ENCODE results near the gene GRM6.

Gene GRM6

DNA sequence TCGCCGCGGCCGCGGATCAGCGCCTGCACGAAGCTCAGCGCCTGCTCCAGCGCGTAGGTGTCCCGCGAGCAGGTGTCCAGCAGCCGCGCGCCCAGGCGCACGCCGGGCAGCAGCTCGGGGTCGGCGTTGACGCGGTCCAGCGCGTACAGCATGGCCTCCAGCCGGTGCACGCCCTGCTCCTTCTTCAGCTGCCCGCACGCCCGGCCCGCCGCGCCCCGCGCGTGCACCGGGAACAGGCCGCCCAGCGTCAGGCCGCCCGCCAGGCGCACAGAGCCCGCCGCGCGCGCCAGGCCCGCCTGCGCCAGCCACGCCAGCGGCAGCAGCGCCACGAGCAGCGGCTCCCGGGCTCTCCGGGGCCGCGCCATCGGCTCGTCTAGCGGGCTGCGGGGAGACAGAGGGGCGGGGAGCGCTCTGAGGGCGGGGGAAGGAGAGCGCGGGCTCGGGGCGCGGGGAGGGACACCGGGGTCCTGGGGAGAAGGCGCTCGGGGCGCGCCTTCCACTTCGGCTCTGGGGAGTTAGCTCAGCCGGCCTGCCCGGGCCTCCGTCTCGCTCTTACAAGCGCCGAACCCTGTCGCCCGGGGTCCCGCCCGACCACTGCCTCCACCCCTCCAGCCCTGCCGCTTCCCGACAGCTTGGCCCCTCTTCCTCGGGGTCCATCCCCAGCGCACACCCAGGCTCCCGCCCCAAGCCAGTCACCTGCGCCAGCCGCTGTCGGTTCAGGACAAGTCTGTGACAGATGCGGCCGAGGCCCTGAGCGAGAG lies at the start of gene GRM6:
GRM6 (minus strand) TSS at position 741 of the 761 bp plus-strand sequence; CDS start at position 365, 376 bp downstream.
- no peak for DNase-seq (ENCODE audit: extremely low read depth in 1 of 2, low read depth in 1 of 2)

DNA sequence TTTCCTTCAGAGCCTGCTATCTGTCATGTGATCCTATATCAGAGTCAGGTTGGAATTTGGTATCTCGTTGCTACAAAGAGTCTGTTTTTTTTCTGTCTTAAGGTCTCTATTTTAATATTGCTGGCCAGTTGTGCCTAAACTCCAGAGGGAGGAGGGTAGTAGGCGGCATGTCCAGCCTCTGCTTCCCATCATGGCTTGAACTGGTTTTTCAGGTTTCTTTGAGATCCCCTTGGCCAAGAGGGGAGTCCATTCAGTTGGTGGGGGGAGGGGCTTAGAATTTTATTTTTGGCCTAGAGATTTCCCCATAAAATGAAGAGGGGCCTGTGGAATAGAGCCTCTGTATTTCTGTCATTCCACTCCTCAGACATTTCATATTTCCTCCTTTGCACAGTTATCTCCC lies 49.6 kb upstream of the GRM6 start:
- DNase-seq (ENCODE audit: extremely low read depth in 1 of 2, low read depth in 1 of 2), result no peak

DNA sequence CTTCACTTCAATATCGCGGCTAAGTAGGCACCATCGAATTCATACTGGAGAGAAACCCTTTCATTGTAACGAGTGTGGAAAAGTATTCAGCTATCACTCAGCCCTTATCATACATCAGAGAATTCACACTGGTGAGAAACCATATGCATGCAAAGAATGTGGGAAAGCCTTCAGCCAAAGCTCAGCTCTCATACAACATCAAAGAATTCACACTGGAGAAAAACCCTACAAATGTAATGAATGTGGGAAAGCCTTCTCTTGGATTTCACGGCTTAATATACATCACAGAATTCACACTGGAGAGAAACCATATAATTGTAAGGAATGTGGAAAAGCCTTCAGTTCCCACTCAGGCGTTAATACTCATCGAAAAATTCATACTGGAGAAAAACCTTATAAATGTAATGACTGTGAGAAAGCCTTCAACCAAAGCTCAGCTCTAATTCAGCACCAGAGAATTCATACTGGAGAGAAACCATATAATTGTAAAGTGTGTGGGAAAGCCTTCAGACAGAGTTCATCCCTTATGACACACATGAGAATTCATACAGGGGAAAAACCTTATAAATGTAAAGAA lies 38.0 kb upstream of the GRM6 start:
- no peak for DNase-seq (ENCODE audit: extremely low read depth in 1 of 2, low read depth in 1 of 2)

DNA sequence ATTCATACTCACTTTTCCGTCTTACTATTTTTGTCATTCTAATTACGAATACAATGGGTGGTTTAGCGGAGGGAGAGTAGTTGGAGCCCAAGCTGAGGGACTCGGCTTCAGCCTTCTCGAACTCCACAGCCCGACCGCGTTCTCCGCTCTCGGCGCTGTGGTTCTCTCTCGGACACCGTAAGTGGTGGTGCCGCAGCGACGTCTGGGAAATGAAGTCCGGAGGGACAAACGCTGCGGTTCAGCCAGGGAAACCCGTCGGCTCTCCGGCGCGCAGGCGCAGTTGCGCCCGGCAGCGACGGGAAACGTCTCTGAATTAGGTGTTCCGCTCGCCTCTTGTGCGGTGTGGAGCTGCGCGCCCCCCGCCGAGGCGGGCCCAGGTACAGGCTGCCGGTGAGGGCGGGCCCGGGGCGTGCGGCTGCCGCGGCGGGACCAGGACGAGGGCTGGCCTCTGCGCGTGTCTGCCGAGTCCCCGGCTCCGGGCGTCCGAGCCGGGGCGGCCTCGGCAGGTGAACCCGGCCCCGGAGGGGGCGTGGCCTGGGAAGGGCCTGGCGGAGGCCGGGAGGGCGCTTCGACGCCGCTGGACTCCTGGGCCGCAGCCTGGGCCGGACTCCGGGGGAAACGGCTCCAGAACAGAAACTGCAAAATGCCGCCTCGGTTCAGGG lies 28.5 kb upstream of the GRM6 start, which contains the start of gene ZNF879:
ZNF879 (plus strand) TSS at position 277 of the 662 bp plus-strand sequence. CDS start 1,201 bp downstream, outside the sequence.
- peak; percentile 84 to 90 for DNase-seq (ENCODE audit: extremely low read depth in 1 of 2, low read depth in 1 of 2)

DNA sequence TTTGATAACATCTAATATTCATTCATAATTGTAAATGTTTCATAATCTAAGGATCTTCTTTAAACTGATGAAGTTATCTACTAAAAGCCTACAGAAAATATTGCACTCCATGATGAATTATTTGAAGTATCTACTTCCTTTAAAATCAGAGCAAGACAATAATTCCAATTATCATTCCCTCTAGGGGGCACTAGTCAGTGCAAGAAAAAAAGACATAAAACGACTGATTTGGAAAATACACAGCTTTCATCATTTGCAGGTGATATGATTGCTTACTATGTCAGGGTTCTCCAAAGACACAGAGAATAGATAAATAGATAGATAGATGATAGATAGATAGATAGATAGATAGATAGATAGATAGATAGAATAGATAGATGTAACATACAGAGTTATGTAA lies 13.5 kb upstream of the GRM6 start:
- no peak for DNase-seq (ENCODE audit: extremely low read depth in 1 of 2, low read depth in 1 of 2)

DNA sequence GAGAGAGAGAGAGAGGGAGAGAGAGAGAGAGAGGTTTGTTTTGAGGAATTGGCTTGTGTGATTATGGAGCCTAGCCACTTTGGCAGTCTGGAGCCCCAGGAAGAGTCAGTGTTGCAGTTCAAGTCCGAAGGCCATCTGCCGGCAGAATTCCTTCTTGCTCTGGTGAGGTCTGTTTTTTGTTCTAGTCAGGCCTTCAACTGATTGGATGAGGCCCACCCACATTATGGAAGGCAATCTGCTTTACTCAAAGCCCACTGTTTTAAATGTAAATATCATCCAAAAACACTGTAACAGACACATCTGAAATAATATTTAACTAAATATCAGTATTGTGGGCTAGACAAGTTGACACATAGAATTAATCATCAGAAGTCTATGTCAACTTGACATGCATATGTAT lies 11.4 kb upstream of the GRM6 start:
- no peak for DNase-seq (ENCODE audit: extremely low read depth in 1 of 2, low read depth in 1 of 2)

DNA sequence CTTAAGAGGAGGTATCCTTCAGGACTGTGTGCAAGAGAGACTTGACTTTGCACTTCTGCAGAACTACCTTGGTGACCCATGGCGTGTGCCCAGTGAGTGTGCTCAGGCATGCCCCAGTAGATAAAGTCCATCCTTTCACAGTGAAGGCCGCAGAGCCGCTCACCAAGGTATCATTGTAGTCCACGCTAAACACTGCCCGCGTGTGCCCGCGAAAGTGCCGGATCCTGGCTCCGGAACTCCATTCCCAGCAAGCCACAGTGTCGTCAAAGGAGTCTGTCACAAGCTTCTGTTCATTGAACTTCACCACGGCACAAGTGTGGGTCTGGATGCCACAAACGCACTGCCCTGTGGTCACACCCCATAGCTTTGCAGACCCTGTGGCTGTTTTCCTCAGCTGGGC lies 3.3 kb upstream of the GRM6 start:
- no peak for DNase-seq (ENCODE audit: extremely low read depth in 1 of 2, low read depth in 1 of 2)

DNA sequence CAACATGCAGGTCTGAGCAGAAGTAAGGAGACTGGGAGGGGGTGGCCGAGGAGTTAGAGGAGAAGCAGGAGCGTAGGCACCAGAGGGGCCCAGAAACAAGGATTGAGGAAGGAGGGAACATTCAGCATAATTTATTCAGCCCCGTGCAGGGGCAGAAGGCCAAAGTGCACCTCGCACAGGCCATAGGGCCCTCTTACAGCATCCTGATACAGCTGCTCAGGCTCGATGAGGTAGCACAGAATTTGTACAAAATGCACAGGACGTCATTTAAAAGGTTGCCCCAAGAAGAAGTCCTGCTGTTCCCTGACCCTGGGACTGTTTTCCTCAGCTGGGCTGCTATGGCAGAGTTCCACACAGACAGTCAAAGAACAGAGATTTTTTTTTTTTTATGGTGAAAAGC lies 2.1 kb upstream of the GRM6 start:
- DNase-seq (ENCODE audit: extremely low read depth in 1 of 2, low read depth in 1 of 2), result no peak

DNA sequence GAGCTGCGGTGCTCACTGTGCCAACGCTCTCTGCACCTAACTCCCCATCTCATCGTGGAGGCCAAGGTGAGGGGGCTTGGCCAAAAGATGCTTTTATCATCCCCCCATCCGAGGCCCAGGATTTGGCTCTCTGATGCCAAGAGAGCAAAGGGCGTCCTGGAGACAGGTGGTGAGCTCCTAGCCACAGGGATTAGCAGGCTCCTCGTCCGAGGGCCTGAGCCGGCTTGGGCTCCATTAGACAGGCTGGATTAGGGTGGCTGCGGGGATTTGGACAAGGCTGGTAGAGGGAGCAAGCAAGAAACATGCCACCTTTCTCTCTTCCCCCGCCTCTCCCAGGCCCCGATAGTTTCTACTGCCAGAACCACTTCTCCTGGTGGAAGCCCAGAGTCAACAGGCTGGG lies 1.0 kb upstream of the GRM6 start:
- no peak for DNase-seq (ENCODE audit: extremely low read depth in 1 of 2, low read depth in 1 of 2)

DNA sequence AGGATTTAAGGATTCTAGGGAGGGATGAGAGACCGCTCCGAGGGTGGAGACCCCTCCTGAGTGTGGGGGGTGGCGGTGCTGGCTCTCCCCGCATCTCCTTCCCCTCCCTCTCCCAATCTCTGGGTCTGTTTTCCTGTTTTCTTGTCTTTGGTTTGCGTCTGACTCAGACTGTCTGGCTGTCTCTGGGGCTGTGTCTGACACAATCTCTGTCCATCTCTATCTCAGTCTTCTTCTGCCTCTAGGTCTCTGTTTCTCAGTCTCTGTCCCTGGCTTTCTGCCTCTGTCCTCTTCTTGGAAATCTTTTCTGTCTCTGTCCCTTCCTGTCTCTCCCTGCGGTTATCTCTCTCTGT lies 196 bp upstream of the GRM6 start:
- no peak for DNase-seq (ENCODE audit: extremely low read depth in 1 of 2, low read depth in 1 of 2)

DNA sequence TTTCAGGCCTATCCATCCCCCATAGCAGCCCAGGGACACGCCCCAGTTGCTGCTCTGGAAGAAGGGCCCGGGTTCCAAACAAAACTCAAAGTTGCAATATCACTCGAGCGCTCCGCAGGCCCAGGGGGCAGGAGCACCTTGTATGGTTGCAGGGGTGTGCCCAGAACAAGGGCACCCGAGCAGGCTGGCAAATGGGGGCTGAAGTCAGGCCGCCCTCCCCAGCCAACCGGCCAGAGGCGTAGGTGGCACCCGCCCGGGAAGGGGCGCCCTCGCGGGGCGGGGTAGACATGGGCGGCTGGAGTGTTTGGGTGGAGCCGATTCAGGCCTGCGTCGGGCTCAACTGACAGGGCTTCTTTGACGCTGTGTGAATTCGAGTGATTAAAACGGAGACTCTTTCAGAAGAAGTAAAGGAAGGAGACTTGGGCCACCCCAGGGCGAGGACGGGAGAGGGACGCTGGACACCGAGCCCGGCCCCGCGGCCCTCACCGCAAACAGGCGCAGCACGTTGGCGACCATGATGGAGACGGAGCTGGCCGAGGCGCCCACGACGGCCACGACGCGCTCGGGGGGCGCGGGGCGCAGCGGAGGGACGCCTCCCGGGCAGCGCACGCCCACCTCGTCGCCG lies 1.1 kb downstream of the GRM6 start:
- no peak for DNase-seq (ENCODE audit: extremely low read depth in 1 of 2, low read depth in 1 of 2)

DNA sequence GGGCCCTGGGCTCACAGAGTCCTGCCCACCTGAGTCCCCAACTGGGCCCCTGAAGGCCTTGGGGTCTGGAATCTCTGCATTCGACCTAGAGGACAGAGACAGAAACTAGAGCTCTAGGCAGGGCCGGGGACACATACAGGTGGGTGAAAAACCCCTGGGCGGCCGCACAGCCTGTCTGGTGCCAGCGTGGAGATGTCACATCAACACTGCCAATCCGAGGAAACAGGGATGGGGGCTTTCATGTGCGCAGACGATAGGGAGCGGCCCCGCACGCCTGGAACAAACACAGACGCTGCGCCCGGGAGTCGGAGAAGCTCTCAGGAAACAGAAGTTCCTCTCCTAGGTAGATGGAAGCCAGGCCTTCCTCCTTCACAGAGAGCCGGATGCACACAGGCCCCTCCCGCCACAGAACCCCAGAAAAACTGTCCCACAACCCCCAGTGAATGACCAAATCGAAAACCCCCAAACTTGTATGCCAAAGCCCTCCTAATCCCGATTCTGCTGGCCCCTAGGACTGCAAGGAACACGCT lies 1.8 kb downstream of the GRM6 start:
- DNase-seq (ENCODE audit: extremely low read depth in 1 of 2, low read depth in 1 of 2), result no peak

DNA sequence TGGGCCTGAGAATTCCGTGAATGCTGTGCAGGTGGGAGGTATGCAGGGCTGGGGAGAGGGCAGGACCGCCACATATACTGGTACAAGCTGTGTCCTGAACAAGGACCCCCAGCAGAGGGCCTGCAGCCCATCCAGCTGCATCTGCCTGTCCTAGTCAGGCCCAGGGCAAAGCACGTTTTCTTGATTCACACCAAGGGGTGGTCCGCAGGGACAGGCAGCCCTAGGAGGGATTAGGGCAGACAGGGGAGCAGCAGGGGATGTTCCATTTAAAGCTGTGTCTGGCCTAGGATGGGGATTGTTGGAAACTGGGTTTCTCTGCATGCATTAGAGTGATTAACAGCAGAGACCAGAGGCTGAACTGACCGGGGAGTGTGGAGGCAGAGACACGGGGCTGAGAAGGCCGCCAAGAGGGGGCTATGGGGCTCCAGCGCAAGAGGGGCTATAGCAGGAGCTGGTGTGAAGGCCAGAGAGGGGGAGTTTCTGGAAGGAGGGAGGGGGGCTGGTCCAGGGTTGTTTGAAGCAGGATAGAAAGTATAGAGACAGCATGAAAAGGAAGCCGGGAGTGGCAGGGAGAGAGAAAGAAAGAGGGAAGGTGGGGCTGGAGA lies 2.7 kb downstream of the GRM6 start:
- no peak for DNase-seq (ENCODE audit: extremely low read depth in 1 of 2, low read depth in 1 of 2)

DNA sequence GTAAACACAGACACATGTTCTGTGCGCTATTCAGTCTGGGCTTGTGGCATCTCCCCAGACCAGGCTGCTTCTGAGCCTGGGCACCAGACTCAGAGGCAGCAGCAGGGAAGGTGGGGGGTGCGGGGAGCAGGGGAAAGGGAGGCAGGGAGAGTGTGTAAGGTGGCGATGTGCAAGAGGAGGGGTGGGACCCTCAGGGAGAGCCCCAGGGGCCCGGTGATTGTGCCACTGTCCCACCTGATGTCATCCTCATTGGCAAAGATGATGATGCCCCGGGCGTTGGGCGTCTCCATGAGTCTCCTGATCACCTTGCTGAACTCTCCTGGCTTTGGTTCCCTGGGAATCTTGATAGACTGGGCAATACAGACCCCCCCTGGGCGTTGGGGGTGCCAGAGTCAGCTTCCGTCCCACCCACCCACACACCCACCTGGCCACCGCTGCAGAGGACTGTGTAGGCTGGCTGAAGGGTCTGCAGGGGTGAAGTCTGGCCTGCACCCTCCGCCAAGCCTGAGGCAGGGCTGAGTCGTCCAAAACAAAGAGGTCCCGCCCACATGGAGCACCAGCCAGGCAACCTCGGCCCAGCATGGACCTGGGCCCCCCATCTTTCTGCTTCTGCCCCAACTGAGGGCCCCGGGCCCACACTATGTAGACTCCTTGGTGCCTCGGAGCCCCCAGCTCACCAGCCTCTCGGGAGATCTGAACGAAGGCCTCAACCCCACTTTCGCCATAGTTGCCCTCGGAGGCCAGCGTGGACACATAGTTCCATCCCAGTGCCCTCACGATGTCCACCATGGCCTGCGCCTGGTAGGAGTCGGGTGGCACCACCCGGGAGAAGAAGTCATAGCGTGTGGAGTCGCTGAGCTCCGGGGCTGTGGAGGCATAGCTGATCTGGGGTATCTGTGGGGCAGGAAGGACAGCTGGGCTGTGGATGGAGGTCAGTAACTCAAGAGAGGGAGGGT lies 3.7 kb downstream of the GRM6 start:
- no peak for DNase-seq (ENCODE audit: extremely low read depth in 1 of 2, low read depth in 1 of 2)

DNA sequence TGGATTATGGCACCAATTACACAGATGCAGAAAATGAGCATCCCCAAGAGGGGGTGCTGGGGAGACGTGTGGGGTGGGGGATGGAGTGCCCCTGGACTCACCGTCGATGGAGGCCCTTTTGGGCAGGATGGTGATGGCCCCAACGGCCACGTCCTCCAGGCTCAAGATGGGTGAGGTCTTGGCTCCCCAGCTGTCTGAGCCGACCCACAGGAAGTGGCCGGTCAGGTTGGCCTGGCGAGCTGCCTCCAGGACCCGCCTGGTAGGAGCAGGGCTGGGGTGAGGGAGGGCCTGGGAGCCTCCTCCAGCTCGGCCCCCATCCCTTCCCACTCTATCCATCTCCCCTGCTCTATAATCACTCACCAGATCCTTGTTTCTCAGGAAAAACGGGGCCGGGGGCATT lies 4.6 kb downstream of the GRM6 start:
- DNase-seq (ENCODE audit: extremely low read depth in 1 of 2, low read depth in 1 of 2), result no peak

DNA sequence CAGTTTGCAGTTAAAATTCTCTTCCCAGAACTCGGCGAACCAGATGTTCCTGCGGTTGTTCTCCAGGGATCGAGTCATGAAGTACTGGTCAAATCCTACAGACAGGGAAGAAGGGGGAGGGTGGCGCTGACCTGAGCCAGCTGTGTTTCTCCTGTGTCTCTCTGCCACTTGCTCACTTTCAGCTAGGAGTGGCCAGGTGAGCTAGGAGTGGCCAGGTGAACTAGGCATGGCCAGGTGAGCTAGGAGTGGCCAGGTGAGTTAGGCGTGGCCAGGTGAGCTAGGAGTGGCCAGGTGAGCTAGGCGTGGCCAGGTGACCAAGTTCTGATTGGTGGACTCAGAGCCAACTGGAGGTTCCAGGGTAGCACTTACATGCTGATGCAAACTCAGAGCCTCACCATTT lies 5.8 kb downstream of the GRM6 start:
- no peak for DNase-seq (ENCODE audit: extremely low read depth in 1 of 2, low read depth in 1 of 2)

DNA sequence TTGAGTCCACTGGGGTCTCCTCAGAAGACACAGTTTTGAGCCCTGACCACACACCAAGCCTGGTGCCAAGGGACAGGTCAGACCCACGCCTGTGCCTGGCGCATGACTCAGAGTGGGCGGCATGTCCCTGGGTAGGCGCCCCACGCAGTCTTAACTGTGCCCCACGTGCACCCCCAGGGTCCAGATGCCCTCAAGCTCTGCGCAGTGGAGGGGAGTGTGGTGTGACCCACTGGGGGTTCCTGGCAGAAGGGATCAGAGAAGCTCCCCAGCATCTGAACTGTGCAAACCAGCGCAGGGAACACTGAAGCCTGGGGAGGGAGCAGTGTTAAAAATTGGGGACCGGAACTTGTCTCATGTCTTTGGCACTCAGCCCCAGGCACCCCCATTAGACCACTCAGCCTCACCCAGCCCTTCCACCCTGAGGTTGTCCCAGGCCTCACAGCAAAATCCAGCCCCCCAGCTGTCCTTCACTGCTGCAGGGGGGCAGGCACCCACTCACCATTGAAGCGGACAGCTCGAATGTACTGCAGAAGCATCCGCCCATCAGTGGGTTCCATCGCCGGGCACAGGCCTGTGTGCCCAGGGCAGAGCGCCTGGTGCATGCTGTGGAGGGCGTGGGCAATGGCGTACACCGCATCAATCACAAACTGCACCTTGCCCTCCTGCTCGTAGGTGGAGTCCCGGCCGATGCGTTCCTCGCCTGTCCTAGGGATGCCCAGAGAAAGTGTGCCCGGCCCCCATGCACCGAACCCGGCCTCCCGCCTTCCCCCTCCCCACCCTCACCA lies 6.5 kb downstream of the GRM6 start:
- no peak for DNase-seq (ENCODE audit: extremely low read depth in 1 of 2, low read depth in 1 of 2)

DNA sequence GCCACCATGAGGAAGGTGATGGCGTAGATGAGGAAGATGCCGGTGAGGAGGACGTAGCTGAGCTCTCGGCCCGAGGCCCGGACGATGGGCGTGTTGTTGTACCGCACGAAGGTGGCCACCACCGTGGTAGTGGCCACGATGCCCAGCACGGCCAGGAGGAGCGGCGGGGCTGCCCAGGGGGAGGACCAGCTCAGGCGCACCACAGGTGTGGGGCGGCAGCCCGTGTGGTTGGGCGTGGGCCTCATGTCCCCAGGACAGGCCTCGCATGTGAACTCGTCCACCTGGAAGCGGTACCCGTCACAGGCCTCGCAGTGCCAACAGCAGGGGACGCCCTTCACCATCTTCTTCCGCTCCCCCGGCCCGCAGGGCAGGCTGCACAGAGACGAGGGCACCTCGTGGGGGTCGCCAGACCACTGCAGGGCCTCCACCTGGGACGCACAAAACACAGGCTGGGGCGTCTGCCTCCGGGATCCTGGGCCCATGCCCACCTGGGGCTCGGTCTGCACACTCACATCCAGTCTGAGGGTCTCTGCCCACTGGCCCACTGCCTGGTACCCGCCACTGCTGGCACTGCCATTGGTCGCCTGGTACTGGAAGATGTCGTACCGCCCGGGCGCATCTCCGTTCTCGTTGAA lies 8.7 kb downstream of the GRM6 start:
- DNase-seq (ENCODE audit: extremely low read depth in 1 of 2, low read depth in 1 of 2), result no peak
